NCI-H774 (cell line): ENCODE measurements around the gene SLC35B4.

ENCODE experiments used
- DNase-seq: peaks from one replicate; lab custom pipeline; 2025; lab: John Stamatoyannopoulos, UW

The SLC35B4 gene, protein sequence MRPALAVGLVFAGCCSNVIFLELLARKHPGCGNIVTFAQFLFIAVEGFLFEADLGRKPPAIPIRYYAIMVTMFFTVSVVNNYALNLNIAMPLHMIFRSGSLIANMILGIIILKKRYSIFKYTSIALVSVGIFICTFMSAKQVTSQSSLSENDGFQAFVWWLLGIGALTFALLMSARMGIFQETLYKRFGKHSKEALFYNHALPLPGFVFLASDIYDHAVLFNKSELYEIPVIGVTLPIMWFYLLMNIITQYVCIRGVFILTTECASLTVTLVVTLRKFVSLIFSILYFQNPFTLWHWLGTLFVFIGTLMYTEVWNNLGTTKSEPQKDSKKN

DNA sequence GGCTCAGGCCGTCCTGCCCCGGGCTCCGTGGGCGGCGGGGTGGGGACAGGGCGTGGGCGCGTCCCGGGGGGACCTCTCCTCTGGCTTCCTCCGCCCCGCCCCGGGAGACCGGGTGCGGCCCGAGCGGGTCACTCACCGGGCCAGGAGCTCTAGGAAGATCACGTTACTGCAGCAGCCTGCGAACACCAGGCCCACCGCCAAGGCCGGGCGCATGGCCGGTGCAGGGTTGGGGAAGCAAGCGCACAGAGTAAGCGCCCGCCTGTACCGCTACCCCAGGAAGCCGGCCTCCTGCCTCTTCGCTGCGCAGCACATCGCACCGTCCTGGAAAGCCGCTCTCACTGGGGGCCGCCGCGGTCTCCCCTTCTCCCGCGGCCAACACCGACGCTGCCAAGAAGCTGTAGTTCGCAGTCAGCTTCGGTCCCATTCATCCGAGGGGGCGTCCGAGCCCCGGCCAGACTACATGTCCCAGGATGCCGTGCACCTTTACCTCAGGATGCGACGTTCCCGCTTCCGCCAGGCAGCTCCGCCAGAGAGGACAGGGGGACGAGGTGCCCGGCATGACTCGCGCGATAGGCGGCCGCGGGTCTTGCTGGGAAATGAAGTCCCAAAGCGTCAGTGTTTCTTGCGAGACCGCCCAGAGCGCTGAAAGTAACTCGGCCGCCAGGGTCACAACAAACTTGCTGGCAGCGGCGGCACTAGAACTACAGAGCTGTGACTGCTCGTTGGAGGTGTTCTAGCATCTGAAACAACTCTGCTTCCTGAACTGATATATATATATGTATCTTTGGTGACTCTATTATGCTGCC lies at the start of gene SLC35B4:
SLC35B4 (minus strand) TSS at position 392 of the 806 bp plus-strand sequence; CDS start at position 213, 179 bp downstream.
- DNase-seq = peak; percentile 95

DNA sequence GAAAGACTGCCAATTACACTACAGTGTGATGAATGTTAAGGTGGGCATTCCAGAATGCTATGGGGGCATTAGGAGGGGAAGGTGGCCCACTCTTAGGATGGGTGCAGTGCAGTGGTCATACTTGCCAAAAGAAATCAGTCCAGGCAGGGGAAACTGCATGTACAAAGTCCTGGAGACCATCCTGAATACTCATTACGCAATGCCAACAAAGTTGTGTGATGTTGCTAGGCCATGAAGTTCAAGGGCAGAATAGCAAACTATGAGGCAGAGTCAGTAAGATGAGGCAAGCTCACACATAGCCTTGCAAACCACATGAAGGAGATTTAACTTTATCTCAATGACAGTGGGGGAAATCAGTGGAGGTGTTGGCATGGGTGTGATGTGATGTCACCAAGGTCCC lies 49.8 kb upstream of the SLC35B4 start:
- DNase-seq = no peak

DNA sequence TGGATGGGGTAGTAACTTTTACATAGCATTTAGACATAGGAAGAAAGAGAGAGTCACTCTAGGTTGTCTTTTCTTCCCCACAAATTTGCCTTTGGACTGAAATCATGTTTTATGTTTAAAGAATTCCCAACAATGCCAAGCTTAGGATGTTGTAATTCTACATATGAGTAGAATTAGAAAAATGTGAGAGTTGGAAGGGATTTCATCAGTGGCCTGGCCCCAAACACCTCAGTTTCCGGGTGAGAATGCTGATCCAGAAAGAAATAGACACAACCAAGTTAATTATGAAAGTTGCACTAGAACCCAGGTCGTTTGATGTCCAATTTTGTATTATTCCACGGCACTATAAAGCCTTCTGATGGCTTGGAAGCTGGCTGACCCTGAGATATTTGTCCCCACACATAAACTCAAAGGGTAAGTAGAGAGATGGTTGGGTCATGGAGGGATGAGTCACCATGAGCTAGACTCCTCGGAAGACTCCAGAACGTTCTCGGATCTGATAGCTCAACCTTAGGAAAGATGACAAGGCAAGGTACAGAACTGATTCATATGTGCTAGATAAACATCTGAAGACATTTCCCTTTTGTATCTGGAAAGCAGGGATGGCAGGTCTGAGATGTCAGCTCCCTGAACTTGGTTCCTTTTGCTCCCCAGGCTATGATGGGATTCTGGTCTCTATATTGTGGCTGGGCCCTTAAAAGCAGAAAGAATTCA lies 48.8 kb upstream of the SLC35B4 start:
- DNase-seq = no peak

DNA sequence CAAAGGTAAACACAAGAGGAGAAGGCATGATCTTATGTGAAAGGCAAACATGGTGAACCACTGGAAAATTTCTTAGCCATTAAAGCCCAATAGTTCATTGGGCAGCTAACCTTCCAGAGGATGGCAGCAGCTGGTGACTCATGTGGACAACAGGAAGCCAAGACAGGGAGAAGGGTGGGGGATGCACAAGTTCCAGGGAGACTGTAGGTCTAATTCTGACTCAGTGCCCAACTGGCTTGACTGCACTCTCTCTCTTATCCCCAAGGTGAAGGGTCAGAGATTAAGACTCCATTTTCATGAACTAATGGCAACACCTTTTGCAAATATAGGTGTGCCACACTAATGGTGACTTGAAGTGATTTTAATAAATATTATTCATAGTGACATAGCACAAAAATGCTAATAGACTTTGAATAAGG lies 47.9 kb upstream of the SLC35B4 start:
- DNase-seq = no peak

DNA sequence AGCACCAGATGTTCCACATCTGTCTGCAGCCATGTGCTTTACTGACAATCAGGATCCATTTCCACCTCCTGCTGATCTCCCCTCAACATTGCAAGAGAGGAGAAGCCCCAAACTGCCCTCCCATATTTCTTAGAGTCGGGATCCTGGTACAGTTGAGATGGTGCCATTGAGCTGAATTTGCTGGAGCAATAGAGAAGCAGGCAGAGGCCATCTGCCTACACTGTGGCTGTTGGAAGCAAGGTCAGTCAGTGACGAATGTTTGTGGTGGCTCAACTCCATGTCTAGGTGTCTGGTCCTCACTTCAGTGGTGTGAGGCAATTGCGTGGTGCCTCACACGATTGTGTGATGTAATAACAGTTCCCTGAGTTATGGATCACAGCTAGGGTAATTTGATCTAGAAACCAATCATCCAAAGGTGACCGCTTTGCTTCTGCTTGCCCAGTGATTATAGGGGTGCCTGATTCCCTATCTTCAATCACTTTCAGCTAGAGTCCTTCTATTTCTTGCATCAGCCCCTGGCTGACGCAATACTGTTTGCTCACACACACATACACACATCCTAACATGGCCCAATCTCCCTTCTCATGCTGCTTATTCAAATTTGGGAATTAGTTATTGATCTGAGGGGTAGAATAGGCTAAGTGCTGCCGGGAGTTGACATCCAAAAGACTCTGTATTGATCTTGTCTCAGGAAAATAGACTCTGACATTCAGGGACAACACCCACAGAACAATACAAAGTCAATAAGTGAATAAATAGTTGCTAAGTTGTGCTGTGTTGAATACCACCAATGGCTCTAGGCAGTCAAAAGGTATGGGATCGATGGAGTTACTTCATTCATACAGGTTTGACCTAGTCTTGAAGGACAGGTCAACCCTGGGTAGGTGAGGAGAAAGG lies 46.1 kb upstream of the SLC35B4 start:
- no peak for DNase-seq

DNA sequence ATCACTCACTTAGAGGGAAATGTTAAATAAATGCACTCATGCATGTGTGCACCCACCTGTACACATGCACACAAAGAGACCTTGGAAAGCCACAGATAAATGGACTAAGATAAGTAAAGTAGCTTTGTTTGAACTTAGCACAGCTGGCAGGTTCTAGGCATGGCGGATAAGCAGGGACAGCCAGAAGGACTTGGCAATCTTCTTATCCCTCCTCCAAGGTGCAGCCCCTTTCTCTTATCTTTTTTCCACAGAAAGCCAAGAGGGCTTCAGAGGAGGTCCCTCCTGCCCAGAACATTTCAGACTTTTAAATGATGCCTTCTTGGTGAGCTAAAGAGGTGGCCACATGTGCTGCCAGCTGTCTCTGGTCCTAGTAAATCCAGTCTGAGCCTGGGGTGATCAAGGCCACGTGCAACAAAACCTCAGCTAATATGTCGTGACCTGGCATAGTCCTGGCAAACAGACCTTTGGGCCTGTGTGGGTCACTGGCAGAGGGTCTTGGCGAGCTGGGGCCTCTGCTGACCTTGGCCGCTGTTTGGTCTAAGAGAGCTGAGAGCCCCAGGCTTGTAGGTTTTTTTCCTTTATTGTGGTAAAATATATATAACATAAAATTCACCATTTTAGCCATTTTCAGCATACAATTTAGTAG lies 43.2 kb upstream of the SLC35B4 start:
- DNase-seq = no peak

DNA sequence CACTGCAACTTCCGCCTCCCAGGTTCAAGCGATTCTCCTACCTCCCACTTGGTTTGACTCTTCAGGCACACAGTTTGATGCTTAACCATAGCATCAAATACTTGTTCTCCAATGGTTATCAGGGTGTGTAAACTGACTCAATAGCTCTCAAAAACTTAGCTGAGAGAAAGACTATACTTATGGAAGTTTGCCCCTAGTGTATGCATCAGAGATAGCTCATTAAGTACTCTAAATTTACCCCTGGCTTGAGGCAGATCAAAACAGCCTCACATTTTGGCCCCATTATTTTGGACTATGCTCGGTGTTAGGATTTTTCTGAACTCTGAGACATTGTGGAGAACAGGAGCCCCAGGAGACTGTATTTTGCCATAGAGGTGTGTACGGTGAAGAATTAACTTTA lies 40.8 kb upstream of the SLC35B4 start:
- no peak for DNase-seq

DNA sequence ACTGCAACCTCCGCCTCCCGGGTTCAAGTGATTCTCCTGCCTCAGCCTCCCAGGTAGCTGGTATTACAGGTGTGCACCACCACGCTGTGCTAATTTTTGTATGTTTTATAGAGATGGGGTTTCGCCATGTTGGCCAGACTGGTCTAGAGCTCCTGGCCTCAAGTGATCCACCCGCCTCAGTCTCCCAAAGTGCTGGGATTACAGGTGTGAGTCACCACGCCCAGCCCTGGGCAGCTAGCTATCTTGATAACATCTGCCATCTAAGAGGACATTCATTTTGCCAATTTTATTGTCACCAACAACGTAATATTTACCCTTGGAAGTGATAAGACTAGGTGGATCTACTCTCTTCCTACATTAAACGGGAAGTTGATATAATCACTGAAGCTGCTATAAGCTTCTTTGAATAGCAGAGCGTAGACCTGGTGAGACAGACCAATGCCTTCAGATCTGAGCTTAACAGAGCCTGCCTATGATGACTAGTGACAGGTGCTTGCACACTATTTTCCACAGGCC lies 39.7 kb upstream of the SLC35B4 start:
- DNase-seq = no peak

DNA sequence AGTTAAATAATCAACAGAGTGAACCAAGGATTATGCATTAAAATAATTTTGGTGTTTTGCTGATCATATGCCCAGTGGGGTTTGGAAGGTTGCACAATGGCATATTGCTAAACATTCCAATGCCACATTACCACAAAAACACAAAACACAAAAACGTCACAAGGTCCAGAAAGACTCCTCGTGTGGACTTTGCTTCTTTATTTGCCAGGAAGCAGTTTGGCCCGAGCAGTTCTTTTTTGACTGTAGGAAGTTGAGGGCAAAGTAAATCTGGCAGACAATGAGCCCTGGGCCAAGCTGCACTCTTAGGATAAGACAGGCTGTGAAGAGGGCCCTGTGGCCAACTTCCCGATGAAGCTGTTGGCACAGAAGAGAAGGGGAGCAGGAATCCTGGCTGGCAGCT lies 39.2 kb upstream of the SLC35B4 start:
- DNase-seq = no peak

DNA sequence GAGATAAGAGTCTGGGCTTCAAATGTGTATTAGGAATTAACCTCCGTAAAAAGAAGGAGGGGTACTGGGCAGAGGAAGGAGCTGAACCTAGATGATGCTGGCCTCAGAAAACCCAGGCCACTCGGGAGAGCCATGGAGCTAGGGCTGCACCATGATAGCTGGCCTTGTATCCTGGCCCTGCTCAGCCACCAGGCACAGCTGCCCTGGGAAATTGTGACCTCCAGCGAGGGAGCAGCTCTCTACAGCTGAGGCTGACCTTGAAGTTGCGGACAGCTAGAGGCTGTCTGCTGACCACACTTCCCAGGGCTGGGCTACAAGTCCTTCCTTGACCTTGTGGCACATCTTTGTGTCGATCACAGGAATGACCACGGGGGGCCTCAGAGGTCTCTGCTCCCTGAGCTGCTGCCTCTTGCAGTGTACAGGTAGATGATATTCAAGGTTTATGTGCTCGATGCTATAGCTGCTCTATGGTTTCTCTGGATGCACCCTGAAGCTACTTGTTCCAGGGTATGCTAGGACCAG lies 38.3 kb upstream of the SLC35B4 start:
- no peak for DNase-seq

DNA sequence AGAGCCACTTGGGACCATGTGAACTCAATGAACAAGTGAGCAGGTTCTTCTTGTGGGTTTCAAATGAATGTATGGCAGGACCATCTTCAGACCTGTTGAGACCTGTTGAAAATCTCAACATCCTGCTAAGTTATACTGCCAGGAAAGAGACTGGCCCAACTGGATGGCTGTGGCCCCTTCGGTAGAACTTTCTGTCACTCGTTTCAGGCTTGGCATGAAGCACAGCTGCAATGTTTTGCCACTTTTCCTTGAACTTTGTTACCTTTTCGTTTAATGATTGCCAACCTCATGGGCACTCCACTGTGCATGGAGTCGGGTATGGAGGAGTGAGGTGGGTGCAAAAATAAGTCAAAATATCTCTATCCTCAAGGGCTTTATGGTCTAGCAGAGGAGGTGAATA lies 36.7 kb upstream of the SLC35B4 start:
- no peak for DNase-seq

DNA sequence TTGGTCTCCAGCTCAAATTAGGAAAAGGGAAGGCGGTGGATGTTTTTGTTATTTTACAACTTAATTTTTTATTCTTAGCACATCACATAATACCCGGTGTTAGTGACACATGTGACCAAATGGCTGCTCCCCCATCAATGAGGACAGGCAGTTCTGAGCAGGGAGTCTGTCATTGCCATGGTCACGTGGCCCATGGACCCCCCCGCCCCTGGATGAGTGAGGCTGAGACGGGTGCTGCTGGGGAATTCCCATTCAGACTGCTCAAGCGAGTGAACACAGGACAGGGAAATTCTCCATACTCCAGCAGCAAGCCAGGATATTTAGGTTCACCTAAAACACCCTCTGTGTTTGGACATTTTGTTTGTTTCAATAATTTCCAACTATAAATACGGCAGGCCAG lies 34.7 kb upstream of the SLC35B4 start:
- DNase-seq = no peak

DNA sequence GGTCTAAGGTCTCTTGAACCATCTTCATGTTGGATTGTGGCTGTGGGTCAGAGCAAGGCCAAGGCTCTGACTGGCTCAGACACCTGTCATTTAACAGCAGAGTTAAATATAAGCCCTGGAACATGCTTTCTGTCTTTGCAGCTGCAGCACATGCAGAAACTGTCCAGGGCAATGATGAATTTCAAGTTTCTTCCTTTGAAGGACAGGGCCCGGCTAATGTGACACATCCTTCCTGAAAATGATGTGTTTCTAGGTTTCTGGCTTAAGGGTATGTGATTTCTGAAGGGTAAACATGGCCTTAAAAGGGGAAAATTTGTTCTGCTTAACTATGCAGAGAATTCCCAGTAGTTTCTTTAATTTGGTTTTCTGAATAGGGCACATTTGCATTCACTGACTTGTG lies 34.0 kb upstream of the SLC35B4 start:
- DNase-seq = no peak

DNA sequence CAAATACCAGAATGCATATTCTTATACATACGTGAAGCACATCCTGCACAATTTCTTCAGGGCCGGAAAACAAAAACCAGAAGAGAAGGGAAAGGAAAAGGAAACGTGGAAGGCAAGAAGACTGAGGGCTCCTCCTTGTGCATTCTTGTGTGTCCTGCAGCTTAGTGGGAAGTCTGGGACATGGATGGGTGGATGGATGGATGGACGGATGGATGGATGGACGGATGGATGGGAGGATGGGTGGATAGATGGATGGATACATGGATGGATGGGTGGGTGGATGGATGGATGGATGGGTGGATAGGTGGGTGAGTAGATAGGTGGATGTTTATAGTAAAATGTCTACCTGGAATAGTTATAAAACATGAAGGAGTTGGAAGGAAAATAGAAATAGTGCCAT lies 30.8 kb upstream of the SLC35B4 start:
- no peak for DNase-seq

DNA sequence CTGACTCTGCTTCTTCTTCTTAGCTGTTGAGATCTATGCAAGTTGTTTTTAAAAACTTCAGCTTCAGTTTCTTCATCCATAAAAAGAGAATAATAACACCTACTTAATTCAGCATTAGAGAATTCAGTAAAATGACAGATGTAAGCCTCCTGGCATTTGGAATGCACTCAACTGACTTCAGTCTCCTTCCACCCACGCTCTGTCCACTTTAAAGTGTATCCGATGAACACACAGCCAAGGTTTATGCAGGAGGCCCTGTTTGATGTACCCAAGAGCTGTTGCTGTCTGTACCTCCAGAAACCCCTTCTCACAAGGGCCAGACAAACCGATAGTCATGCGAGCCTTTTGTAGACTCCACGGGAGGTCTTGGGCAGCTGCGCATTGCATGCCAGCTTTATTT lies 27.1 kb upstream of the SLC35B4 start:
- no peak for DNase-seq

DNA sequence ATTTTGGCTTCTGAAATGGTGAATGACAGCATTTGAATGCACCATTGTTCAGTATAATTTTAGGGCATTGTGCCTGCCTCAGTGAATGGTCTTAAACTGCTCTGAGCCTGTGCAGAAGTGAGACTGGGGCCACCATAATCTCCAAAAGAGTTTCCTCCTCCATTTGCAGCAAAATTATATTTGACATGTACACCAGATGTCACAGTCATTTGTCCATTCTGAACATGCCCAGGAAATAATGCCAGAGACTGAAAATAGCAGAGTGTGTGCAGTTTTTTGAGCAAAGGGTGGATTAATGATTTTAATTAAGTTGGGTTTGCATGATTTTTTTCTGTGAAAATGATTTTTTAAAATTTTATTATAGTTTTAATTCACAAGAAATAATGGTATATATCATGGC lies 26.4 kb upstream of the SLC35B4 start:
- DNase-seq = no peak

DNA sequence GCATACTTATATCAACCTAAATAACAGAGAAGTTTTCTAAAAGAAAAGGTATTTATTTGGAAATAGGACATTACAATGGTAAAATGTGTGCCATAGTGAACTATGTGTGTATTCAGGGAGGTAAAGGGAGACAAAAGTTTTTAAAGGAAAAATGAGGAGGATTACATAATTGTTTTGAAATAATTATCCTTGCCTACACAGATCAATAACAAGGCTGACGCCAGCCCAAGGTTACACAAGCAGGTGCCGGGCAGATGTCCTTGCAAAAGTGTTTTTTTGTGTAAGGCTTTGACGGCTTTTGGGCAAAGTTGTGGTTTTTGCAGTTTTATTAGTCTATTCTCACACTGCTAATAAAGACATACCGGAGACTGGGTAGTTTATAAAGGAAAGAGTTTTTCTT lies 22.7 kb upstream of the SLC35B4 start:
- no peak for DNase-seq

DNA sequence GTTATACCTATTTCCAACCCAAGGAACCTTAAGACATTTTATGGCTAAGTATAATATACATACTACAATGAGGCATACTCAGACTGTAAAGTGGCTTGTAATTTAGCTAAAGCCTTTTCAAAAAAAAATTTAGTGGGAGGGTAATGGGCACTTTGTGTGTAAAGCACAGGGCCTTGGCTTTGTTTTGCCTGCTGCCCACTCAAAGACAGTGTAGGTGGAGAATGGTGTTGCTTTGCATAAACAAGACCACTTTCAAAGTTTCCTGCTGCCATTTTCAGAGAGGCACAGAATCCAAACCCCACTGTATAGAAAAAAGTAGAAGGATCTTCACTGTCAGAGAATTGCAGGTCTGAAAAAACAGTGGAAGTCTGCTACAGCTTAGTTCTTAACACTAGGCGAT lies 21.2 kb upstream of the SLC35B4 start:
- DNase-seq = no peak

DNA sequence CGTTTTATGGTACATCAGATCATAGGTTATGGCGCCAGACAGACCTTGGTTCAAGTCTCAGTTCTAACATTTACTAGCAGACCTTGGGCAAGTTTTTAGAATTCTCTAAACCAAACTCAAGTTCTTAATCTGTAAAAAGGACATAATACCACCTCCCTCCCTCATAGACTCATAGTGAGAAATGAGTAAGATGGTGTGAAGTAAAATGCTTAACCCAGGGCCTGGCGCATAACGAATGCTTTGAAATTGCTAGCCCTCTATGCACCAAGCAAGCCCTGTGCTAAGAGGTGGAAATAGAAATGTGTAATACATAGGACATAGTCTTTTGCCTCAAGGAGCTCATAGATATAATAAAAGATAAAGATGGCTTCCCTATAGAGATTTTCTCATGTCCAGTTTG lies 17.7 kb upstream of the SLC35B4 start:
- DNase-seq = no peak

DNA sequence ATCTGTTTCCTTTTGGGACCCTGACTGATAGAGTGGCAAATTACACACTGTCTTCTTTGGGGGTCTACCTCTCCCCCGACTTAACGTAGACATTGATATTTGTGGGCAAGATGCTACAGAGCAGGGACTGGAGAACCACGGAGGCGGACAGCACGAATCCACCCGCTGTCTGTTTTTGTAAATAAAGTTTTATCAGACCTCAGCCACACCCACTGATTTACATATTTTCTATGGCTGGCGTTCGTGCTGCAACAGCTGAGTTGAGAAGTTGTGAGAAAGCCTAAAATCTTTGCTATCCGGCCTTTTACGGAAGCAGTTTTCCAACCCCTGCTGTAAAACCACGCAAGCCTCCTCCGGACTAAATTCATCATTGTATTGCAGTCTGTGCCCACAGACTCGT lies 17.2 kb upstream of the SLC35B4 start:
- DNase-seq = no peak

DNA sequence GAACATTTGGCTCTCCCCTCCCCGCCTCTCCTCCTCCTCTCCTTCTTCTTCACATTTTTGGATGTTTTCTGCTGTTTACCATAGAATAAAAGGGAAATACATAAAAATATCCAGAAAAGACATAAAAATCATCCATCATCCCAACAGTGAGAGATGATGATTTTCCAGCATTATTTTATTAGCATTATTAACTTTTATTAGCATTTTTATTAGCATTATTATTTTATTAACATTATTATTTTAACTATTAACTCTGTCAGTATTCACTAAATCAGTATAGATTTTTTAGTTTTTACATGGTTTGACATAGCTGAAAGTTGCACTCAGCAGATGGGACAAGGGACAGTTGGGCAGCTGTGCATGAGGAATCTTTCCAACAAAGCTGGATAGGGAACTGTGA lies 16.2 kb upstream of the SLC35B4 start:
- no peak for DNase-seq
